GM12878 (cell line): Measurements from ENCODE around the gene SHISAL2B. TPM values are rescaled to one million over a fixed set of nuclear protein-coding genes. Genes with fewer than 3 reads are reported as not detected.

Experiments
- ATAC-seq: fragments of 200-7000 bp; cut with Tn5 transposase; 3 replicates; pipeline ENCODE4 v1.9.1; 2020; ENCODE audit warnings: mild to moderate bottlenecking, moderate library complexity
- BruUV-seq: library from RNA; stranded (reverse); fragments of 400-500 nt; replicated peaks from 2 replicates; lab custom pipeline; 2021; lab: Mats Ljungman, UMichigan
- CTCF ChIA-PET: fragments of 300-600 bp; sonication (Branson Sonifier 250); formaldehyde crosslinking; extraction: SDS; loops from one replicate; lab custom pipeline; 2021; ENCODE audit warnings: inconsistent platforms; lab: Yijun Ruan, JAX
- POLR2A ChIA-PET: fragments of 350-600 bp; formaldehyde crosslinking; extraction: SDS; loops from one replicate; lab custom pipeline; 2021; ENCODE audit warnings: inconsistent platforms; lab: Charles Lee
- RAD21 ChIA-PET: fragments of 300-600 bp; sonication (Branson Sonifier 250); formaldehyde crosslinking; loops from one replicate; lab custom pipeline; 2023; ENCODE audit warnings: antibody characterized with exemption; ENCODE audit not compliant: unreplicated experiment; lab: Charles Lee
- SMC1A ChIA-PET: fragments of 300-600 bp; sonication (Branson Sonifier 250); formaldehyde crosslinking; loops from one replicate; lab custom pipeline; 2023; ENCODE audit not compliant: unreplicated experiment, uncharacterized antibody; lab: Charles Lee
- DNase-seq: peaks from one replicate; pipeline ENCODE4 v3.0.0-alpha.2; 2011; ENCODE audit warnings: low read depth, low spot score
- FAIRE-seq: peaks from 3 replicates; lab custom pipeline; 2011; peaks lifted over from hg19 to GRCh38; lab: Jason Lieb, UNC
- H2AFZ ChIP-seq: 2 replicates; pipeline ENCODE4 v1.6.0; 2011; ENCODE audit warnings: low read depth, low read length, control low read depth; ENCODE audit not compliant: control insufficient read depth
- H3K27ac ChIP-seq: 2 replicates; pipeline ENCODE4 v1.5.1; 2011; ENCODE audit warnings: control low read depth; ENCODE audit not compliant: control insufficient read depth, insufficient read depth
- H3K27me3 ChIP-seq, 2 experiments: replicated peaks in 1 of 2; 2 replicates each; pipeline versions ENCODE4 v1.6.0 to v1.6.1; 2011; ENCODE audit warnings: low read length in 1 of 2; ENCODE audit not compliant: control insufficient read depth in 2 of 2, insufficient read depth in 2 of 2
- H3K36me3 ChIP-seq, 2 experiments: 2 replicates each; pipeline ENCODE4 v1.5.1; 2011; ENCODE audit warnings: low read length in 1 of 2; ENCODE audit not compliant: control insufficient read depth in 2 of 2, insufficient read depth in 2 of 2
- H3K4me1 ChIP-seq: 2 replicates; pipeline ENCODE4 v1.6.1; 2011; ENCODE audit warnings: mild to moderate bottlenecking, low read length, moderate library complexity, mixed read lengths; ENCODE audit not compliant: control insufficient read depth, insufficient read depth
- H3K4me2 ChIP-seq: 2 replicates; pipeline ENCODE4 v1.6.0; 2011; ENCODE audit warnings: control low read depth; ENCODE audit not compliant: control insufficient read depth, insufficient read depth
- H3K4me3 ChIP-seq: fragments of 200-600 bp; sonication (generic); 2 replicates; pipeline ENCODE4 v1.5.1; 2016
- H3K79me2 ChIP-seq: 2 replicates; pipeline ENCODE4 v1.6.0; 2011; ENCODE audit warnings: low read length; ENCODE audit not compliant: control insufficient read depth, insufficient read depth
- H3K9ac ChIP-seq: 2 replicates; pipeline ENCODE4 v1.8.0; 2011; ENCODE audit warnings: low read length, control low read depth, mixed read lengths; ENCODE audit not compliant: control insufficient read depth, insufficient read depth
- H3K9me3 ChIP-seq: replicated peaks from 3 replicates; pipeline ENCODE4 v1.5.1; 2011; ENCODE audit warnings: mild to moderate bottlenecking, low read length; ENCODE audit not compliant: control insufficient read depth, insufficient read depth
- H4K20me1 ChIP-seq: 2 replicates; pipeline ENCODE4 v1.6.0; 2011; ENCODE audit not compliant: control insufficient read depth, insufficient read depth
- BHLHE40 ChIP-seq, 2 experiments: fragments of 450-650 bp in 1 of 2; IDR thresholded peaks; 2 replicates each; pipeline ENCODE4 v1.6.1; 2011 to 2017; ENCODE audit warnings: low read depth in 2 of 2, borderline replicate concordance in 1 of 2, improper control_type of control experiment in 1 of 2, low read length in 1 of 2, mild to moderate bottlenecking in 1 of 2
- BRCA1 ChIP-seq: IDR thresholded peaks from 2 replicates; pipeline ENCODE4 v1.6.1; 2011; ENCODE audit warnings: low read depth, low read length, improper control_type of control experiment
- CEBPB ChIP-seq, 2 experiments: fragments of 150-350 bp in 1 of 2; IDR thresholded peaks; 2 replicates each; pipeline ENCODE4 v1.6.1; 2012 to 2014; ENCODE audit warnings: low read depth in 2 of 2, low read length in 2 of 2, borderline replicate concordance in 1 of 2, inconsistent platforms in 1 of 2
- CHD1 ChIP-seq: IDR thresholded peaks from 2 replicates; pipeline ENCODE4 v1.6.1; 2012; ENCODE audit warnings: low read depth, low read length, improper control_type of control experiment
- CREM ChIP-seq: IDR thresholded peaks from 2 replicates; pipeline ENCODE4 v1.6.1; 2014; ENCODE audit warnings: antibody characterized with exemption, low read depth
- ESRRA ChIP-seq: IDR thresholded peaks from 2 replicates; pipeline ENCODE4 v1.6.1; 2012; ENCODE audit warnings: mild to moderate bottlenecking, low read length, improper control_type of control experiment
- JUNB ChIP-seq: IDR thresholded peaks from 2 replicates; pipeline ENCODE4 v1.6.1; 2016; ENCODE audit warnings: antibody characterized with exemption, mild to moderate bottlenecking
- JUND ChIP-seq: IDR thresholded peaks from 2 replicates; pipeline ENCODE4 v1.6.1; 2012; ENCODE audit warnings: low read depth, mild to moderate bottlenecking, low read length, improper control_type of control experiment, moderate library complexity
- KDM1A ChIP-seq: fragments of 200-600 bp; sonication (generic); IDR thresholded peaks from 2 replicates; pipeline ENCODE4 v1.6.1; 2016; ENCODE audit warnings: borderline replicate concordance
- NFXL1 ChIP-seq: fragments of 450-650 bp; IDR thresholded peaks from 2 replicates; pipeline ENCODE4 v1.6.1; 2017; ENCODE audit warnings: antibody characterized with exemption, mild to moderate bottlenecking, borderline replicate concordance
- PAX5 ChIP-seq: IDR thresholded peaks from 2 replicates; pipeline ENCODE4 v1.6.1; 2011; ENCODE audit warnings: low read depth, low read length, borderline replicate concordance
- PML ChIP-seq: IDR thresholded peaks from 2 replicates; pipeline ENCODE4 v1.6.1; 2012; ENCODE audit warnings: low read length, inconsistent platforms
- POLR2AphosphoS5 ChIP-seq: IDR thresholded peaks from 2 replicates; pipeline ENCODE4 v1.6.1; 2011; ENCODE audit warnings: mild to moderate bottlenecking, low read length, inconsistent platforms
- POU2F2 ChIP-seq: IDR thresholded peaks from 3 replicates; pipeline ENCODE4 v1.6.1; 2011; ENCODE audit warnings: low read depth, mild to moderate bottlenecking, low read length, borderline replicate concordance
- SIX5 ChIP-seq: IDR thresholded peaks from 2 replicates; pipeline ENCODE4 v1.6.1; 2011; ENCODE audit warnings: mild to moderate bottlenecking, low read depth, low read length, moderate library complexity; ENCODE audit not compliant: severe bottlenecking
- SUZ12 ChIP-seq: fragments of 200-600 bp; sonication (generic); IDR thresholded peaks from one replicate; pipeline ENCODE4 v1.6.1; 2018; ENCODE audit warnings: antibody characterized with exemption, mild to moderate bottlenecking; ENCODE audit not compliant: unreplicated experiment
- TARDBP ChIP-seq: IDR thresholded peaks from 2 replicates; pipeline ENCODE4 v1.6.1; 2016; ENCODE audit warnings: borderline replicate concordance
- TCF12 ChIP-seq: IDR thresholded peaks from 2 replicates; pipeline ENCODE4 v1.6.1; 2011; ENCODE audit warnings: low read depth, mild to moderate bottlenecking, low read length
- ZBED1 ChIP-seq: IDR thresholded peaks from 2 replicates; pipeline ENCODE4 v1.6.1; 2016; ENCODE audit warnings: borderline replicate concordance
- ZNF217 ChIP-seq: fragments of 450-650 bp; IDR thresholded peaks from 2 replicates; pipeline ENCODE4 v1.6.1; 2017; ENCODE audit warnings: antibody characterized with exemption, mild to moderate bottlenecking
- whole genome bisulfite sequencing: methylation state at CpG from one replicate; pipeline ENCODE4 v1.1.6; 2016; ENCODE audit warnings: low lambda C conversion rate; ENCODE audit not compliant: insufficient replicate concordance, insufficient coverage; ENCODE audit errors: missing lambda C conversion rate; 5-methylcytosine and 5-hydroxymethylcytosine counted together
- in situ Hi-C: fragments of 300-500 bp; cut with MboI; formaldehyde crosslinking; loops from 9 replicates; pipeline ENCODE4 v1.14.3; 2018; ENCODE audit warnings: mixed read lengths
- intact Hi-C: fragments of 100-400 bp; cut with micrococcal nuclease; formaldehyde crosslinking; loops from one replicate; pipeline ENCODE4 v1.14.2; 2022; ENCODE audit not compliant: unreplicated experiment
- polyA plus RNA-seq, 11 experiments: library from polyadenylated mRNA; depleted of rRNA in 4 of 11; unstranded in 6 of 11; stranded (reverse) in 5 of 11; fragments of >200 nt; fragmentation: Nextera tagmentation in 4 of 11; fragmentation: Illumina TruSeq in 1 of 11; extraction: Ambion mirVana in 4 of 11; extraction: Trizol in 1 of 11; gene quantifications; 1 replicate in 1 of 11; 2 replicates in 10 of 11; pipeline versions ENCODE4 v1.2.1 to v1.2.3, GENCODE V29; 2011 to 2016; ENCODE audit warnings: inconsistent platforms in 2 of 11, missing spikeins in 2 of 11, low read depth in 1 of 11
- total RNA-seq, 4 experiments: library from RNA; depleted of rRNA in 3 of 4; stranded (reverse); fragments of >200 nt in 3 of 4; fragmentation: Illumina TruSeq in 1 of 4; extraction: Trizol in 1 of 4; gene quantifications; 2 replicates each; pipeline versions ENCODE4 v1.2.1 to v1.2.3, GENCODE V29; 2013 to 2021

The SHISAL2B gene
- total and polyA plus RNA-seq, 10 of the 15 experiments (the other 5 are each of a cell fraction or from before 2014, with no cell fraction given), result not detected

GRCh38 chr5:64644831-64645230 lies 45.5 kb upstream of the SHISAL2B start:
- Histone ChIP-seq H4K20me1 (no peaks in the 10 kb centered on the region), H3K27ac (no peak overlapping the region), H3K27me3 (no peaks in the 10 kb centered on the region), H3K4me1 (no peaks in the 10 kb centered on the region), H3K4me3 (no peak overlapping the region), H3K9ac (no peak overlapping the region), H2AFZ (no peak overlapping the region), H3K36me3 (no peaks in the 10 kb centered on the region), H3K4me2 (no peak overlapping the region), H3K9me3 (no peaks in the 10 kb centered on the region), H3K79me2 (no peaks in the 10 kb centered on the region)
- TF ChIP-seq TCF12, result no peak
- TF ChIP-seq KDM1A, result no peak
- no peak for TF ChIP-seq ESRRA
- no peak for TF ChIP-seq PAX5
- TF ChIP-seq ZBED1, result no peak
- no peak for TF ChIP-seq ZNF217
- TF ChIP-seq POU2F2, result no peak
- TF ChIP-seq CHD1, result no peak
- no peak for TF ChIP-seq TARDBP
- ChIA-PET CTCF (interaction anchor here (1.2 to 1.8 kb wide), 2 partner anchors 9 to 140 kb away, joined by 4 to 5 read pairs; no protein-coding TSS in a partner anchor), RAD21 (no interaction called here), POLR2A (no interaction called here), SMC1A (interaction anchor here (0.6 kb wide), 1 partner anchor 416 kb away, joined by 4 read pairs; no protein-coding TSS in a partner anchor)
- ATAC-seq (no peak), FAIRE-seq (no peak), DNase-seq (no peak)
- BruUV-seq, result no TSS peak
- intact Hi-C loops (no loop called here), in situ Hi-C loops (no loop called here)

- DNase-seq (no peak), ATAC-seq (no peak), FAIRE-seq (no peak)
- in situ Hi-C loops (no loop called here), intact Hi-C loops (no loop called here)
- no peaks in the 10 kb centered on the region for H3K36me3 ChIP-seq
- POLR2A ChIA-PET, result no interaction called here
- H2AFZ ChIP-seq, result no peak overlapping the region
- WGBS, result 33% methylated on average over 3 of the region's 3 CpGs
- RAD21 ChIA-PET, result interaction anchor here (1.1 kb wide), 1 partner anchor 135 kb away, joined by 3 read pairs; no protein-coding TSS in a partner anchor
- CTCF ChIA-PET, result interaction anchor here (0.9 to 3.4 kb wide), 2 partner anchors 11 kb away, joined by 3 to 16 read pairs; no protein-coding TSS in a partner anchor
- H3K79me2 ChIP-seq, result no peaks in the 10 kb centered on the region
- no TSS peak for BruUV-seq
- no peak overlapping the region for H3K4me2 ChIP-seq
- SMC1A ChIA-PET, result interaction anchor here (1.5 kb wide), 1 partner anchor 158 kb away, joined by 3 read pairs; no protein-coding TSS in a partner anchor
- H3K4me3 ChIP-seq, result no peak overlapping the region
- H3K27ac ChIP-seq, result no peak overlapping the region
- H3K9me3 ChIP-seq, result no peaks in the 10 kb centered on the region
- no peaks in the 10 kb centered on the region for H3K27me3 ChIP-seq
- H3K4me1 ChIP-seq, result no peaks in the 10 kb centered on the region
- no peaks in the 10 kb centered on the region for H4K20me1 ChIP-seq
- H3K9ac ChIP-seq, result no peak overlapping the region
- no peak for TF ChIP-seq PML
- TF ChIP-seq BRCA1, result no peak
- TF ChIP-seq JUNB, result no peak
- no peak for TF ChIP-seq SUZ12
- no peak for TF ChIP-seq SIX5
- no peak for TF ChIP-seq CEBPB (IDR thresholded peaks at IDR 0.05; ENCODE audit: borderline replicate concordance in 1 of 2, low read depth in 2 of 2, low read length in 2 of 2)
- no peak for TF ChIP-seq ZBED1
- TF ChIP-seq CREM, result no peak
- TF ChIP-seq JUND, result no peak
- TF ChIP-seq CHD1, result no peak
- TF ChIP-seq BHLHE40 (IDR thresholded peaks at IDR 0.05; ENCODE audit: borderline replicate concordance in 1 of 2, low read depth in 2 of 2, low read length in 1 of 2), result no peak
- no peak for TF ChIP-seq NFXL1
- no peak for TF ChIP-seq POLR2AphosphoS5
Observed at GRCh38 chr5:64646169-64646568, 44.1 kb upstream of the SHISAL2B start.
